Neuron (in vitro differentiated cells): ENCODE measurements around the gene DCAF8.

ENCODE experiments used
- H2AFZ ChIP-seq: one replicate; pipeline ENCODE4 v1.6.1; 2013; ENCODE audit warnings: low read depth, mild to moderate bottlenecking, inconsistent platforms, low read length, moderate library complexity
- H3K27me3 ChIP-seq: one replicate; pipeline ENCODE4 v1.6.1; 2013; ENCODE audit warnings: low read length; ENCODE audit not compliant: insufficient read depth
- H3K36me3 ChIP-seq: one replicate; pipeline ENCODE4 v1.6.1; 2013; ENCODE audit warnings: low read length; ENCODE audit not compliant: insufficient read depth
- H3K4me1 ChIP-seq: one replicate; pipeline ENCODE4 v1.6.1; 2013; ENCODE audit warnings: low read length; ENCODE audit not compliant: insufficient read depth
- H3K4me3 ChIP-seq: 2 replicates; pipeline ENCODE4 v1.5.1; 2013; ENCODE audit warnings: mild to moderate bottlenecking, low read length, moderate library complexity
- H3K9me3 ChIP-seq: one replicate; pipeline ENCODE4 v1.6.1; 2013; ENCODE audit warnings: low read length

DCAF8 gene

DNA sequence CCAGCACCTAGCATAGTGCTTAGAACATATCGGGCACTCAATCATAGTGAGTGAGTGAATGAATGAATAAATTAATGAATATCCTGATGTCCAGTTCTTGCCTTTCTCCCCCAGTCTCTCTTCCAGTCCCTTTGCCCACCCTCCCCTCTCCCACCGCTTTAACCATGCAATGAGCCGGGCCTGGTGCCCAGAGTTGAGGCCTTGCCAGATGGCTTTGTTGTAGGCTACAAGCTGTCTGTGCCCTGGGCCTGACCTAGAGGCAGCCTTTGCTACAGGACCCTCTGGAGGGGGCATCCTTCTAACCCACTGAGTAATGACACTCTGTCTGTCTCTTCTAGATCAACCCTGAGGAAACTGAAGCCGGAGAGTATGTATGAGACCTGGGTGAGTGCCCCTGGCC is 65.1 kb downstream of the DCAF8 start:
- no peak overlapping the region for H3K4me3 ChIP-seq
- no peak overlapping the region for H2AFZ ChIP-seq
- H3K9me3 ChIP-seq, result no peaks in the 10 kb centered on the region
- no peaks in the 10 kb centered on the region for H3K27me3 ChIP-seq
- no peaks in the 10 kb centered on the region for H3K36me3 ChIP-seq
- peaks cover 7% of the 10 kb centered on the region for H3K4me1 ChIP-seq

DNA sequence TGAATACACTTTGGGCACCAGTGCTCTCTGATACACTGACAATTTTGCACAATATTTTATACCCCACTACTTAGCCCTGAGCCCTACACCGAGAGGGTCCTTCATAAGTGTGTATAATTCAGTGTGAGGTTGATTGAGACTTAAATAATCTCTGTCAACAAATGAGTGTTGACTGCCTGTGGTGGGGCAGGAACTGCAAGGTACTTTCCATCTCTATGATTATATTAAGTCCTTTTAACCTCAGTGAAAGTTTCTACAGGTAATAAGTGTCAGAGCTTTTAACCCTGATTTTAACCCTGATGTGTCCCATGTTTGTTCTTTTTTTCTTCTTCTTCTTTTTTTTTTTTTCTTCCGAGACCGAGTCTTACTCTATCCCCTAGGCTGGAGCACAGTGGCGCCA is 66.2 kb downstream of the DCAF8 start:
- H3K4me1 ChIP-seq, result peaks cover 7% of the 10 kb centered on the region
- no peak overlapping the region for H2AFZ ChIP-seq
- no peaks in the 10 kb centered on the region for H3K27me3 ChIP-seq
- H3K4me3 ChIP-seq, result no peak overlapping the region
- H3K36me3 ChIP-seq, result no peaks in the 10 kb centered on the region
- H3K9me3 ChIP-seq, result no peaks in the 10 kb centered on the region

DNA sequence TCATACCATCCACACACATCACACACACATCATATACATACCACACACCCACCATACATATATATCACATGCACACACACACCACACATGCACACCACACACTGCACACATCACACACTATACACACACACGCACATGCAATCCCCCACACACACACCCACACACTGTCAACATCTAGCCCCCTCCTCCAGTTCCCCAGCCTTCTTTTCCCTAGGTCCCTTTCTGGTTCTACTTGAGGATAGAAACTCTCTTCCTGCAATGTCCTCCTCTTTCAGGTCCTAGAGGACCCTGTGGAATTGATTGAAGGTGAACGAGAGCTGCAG is 67.7 kb downstream of the DCAF8 start:
- Histone ChIP-seq H3K4me1 (peaks cover 7% of the 10 kb centered on the region), H3K4me3 (no peak overlapping the region), H3K36me3 (no peaks in the 10 kb centered on the region), H2AFZ (no peak overlapping the region), H3K9me3 (no peaks in the 10 kb centered on the region), H3K27me3 (no peaks in the 10 kb centered on the region)

- Histone ChIP-seq H3K4me3 (no peak overlapping the region), H2AFZ (no peak overlapping the region), H3K36me3 (no peaks in the 10 kb centered on the region)
Measured at GRCh38 chr1:160193832-160194736, 68.3 kb downstream of the DCAF8 start.

GRCh38 chr1:160193091-160193819 is 69.1 kb downstream of the DCAF8 start:
- no peak overlapping the region for H2AFZ ChIP-seq
- peaks cover 8% of the 10 kb centered on the region for H3K4me1 ChIP-seq
- H3K36me3 ChIP-seq, result no peaks in the 10 kb centered on the region
- no peak overlapping the region for H3K4me3 ChIP-seq
- no peaks in the 10 kb centered on the region for H3K27me3 ChIP-seq
- H3K9me3 ChIP-seq, result no peaks in the 10 kb centered on the region

More at GRCh38 chr1:160193832-160194736, 68.3 kb downstream of the DCAF8 start:
- Histone ChIP-seq H3K4me1 (peaks cover 8% of the 10 kb centered on the region), H3K27me3 (no peaks in the 10 kb centered on the region), H3K9me3 (no peaks in the 10 kb centered on the region)

- Histone ChIP-seq H3K4me3 (no peak overlapping the region), H3K36me3 (no peaks in the 10 kb centered on the region)
Measured at GRCh38 chr1:160192234-160192633, 70.1 kb downstream of the DCAF8 start.

GRCh38 chr1:160191756-160192155 is 70.6 kb downstream of the DCAF8 start:
- H2AFZ ChIP-seq, result no peak overlapping the region
- no peaks in the 10 kb centered on the region for H3K36me3 ChIP-seq
- H3K4me1 ChIP-seq, result peaks cover 8% of the 10 kb centered on the region
- no peaks in the 10 kb centered on the region for H3K9me3 ChIP-seq
- H3K27me3 ChIP-seq, result no peaks in the 10 kb centered on the region
- no peak overlapping the region for H3K4me3 ChIP-seq

More at GRCh38 chr1:160192234-160192633, 70.1 kb downstream of the DCAF8 start:
- Histone ChIP-seq H2AFZ (no peak overlapping the region), H3K4me1 (peaks cover 8% of the 10 kb centered on the region), H3K27me3 (no peaks in the 10 kb centered on the region), H3K9me3 (no peaks in the 10 kb centered on the region)

DNA sequence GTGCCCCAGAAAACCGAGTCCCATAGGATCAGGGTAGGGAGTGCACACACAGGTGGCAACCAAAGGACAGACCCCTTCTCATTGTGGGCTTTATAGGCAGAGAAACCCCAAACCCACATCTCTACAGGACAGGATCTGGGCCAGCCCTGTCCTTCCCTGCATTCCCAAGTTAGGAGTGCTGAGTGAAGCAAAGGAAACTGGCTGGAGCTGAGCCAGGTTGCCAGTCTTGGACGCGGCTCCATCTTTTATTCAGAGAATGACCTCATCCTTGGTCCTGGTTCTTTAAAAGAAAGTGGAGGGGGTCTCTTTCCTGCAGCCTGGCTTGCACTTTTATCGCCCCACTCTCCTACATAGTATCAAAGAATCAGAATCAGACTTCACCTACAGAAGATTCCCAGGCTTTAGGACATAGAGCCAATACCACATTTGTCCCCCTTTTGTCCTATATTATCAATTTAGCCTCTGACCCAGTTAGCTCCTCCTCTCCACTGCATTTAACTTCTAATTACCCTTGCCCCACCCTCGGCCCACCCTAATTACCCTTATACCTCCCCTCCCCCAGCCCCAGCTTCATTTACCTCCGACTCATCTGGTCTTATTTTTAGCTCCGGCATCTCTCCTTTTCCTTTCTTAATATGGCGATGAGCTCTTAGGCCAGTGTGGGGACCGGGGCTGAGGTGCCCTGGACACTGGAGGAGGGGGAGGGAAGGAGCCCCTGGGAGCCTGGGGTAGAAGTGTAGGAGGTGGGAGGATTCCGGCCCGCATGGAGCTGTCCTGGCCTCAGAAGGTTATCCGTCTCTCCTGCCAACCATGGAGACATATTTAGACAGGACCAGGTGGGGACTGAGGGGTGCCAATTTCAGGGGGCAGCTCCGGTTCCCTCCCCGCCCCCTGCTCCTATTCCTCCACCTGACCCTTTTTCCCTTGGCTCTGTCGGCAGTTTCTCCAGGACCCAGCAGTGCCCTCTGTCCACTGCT is 72.4 kb downstream of the DCAF8 start, which contains the start of gene CASQ1:
CASQ1 (plus strand) TSS at position 927 of the 977 bp plus-strand sequence. CDS start 177 bp downstream, outside the sequence.
- Histone ChIP-seq H3K9me3 (no peaks in the 10 kb centered on the region), H3K36me3 (no peaks in the 10 kb centered on the region), H3K4me3 (no peak within 1 kb of the TSS), H3K27me3 (no peaks in the 10 kb centered on the region), H3K4me1 (peaks cover 8% of the 10 kb centered on the region), H2AFZ (no peak within 1 kb of the TSS)

DNA sequence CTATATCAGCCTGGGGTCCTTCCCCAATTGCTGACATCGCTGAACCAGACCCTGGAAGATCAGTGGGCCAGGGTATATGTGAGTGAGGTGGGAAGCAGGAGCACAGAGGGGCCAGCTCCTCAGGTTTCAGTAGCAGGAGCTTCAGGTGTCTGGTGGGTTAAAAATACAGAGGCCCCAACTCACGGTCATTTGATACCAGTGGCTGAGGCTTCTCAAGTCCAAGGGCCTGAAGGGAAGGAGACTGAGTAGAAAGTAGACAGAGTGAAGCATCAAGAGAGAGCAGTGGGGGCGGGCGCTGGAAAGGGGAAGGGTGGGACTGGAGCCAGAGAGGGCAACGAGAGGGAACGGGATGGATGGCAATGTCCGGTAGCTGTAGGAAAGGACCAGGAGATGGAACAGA is 74.0 kb downstream of the DCAF8 start:
- Histone ChIP-seq H3K4me1 (peaks cover 7% of the 10 kb centered on the region), H2AFZ (no peak overlapping the region), H3K27me3 (no peaks in the 10 kb centered on the region), H3K4me3 (no peak overlapping the region), H3K36me3 (no peaks in the 10 kb centered on the region), H3K9me3 (no peaks in the 10 kb centered on the region)

DNA sequence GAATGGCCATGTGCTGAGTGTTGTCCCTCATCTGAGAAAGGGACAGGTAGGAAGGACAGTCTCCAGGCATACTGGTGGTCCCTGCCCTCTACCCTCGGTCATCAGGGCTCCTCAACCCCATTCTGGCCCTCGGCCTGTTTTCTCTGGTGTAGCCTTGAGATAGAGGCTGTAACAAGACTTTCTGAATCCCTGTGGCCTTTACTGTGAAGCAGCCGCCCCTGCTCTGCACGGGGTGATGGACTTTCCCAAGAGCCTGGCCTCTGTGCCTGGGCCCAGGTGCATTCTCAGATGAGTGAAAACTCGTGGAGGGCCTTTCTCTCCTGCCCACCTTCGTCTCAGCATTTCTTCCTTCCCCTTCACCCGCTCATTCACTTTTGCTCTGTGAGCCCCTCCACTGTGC is 74.9 kb downstream of the DCAF8 start:
- Histone ChIP-seq H3K9me3 (no peaks in the 10 kb centered on the region), H3K4me3 (no peak overlapping the region), H3K27me3 (no peaks in the 10 kb centered on the region), H3K4me1 (peaks cover 2% of the 10 kb centered on the region), H3K36me3 (no peaks in the 10 kb centered on the region), H2AFZ (no peak overlapping the region)

DNA sequence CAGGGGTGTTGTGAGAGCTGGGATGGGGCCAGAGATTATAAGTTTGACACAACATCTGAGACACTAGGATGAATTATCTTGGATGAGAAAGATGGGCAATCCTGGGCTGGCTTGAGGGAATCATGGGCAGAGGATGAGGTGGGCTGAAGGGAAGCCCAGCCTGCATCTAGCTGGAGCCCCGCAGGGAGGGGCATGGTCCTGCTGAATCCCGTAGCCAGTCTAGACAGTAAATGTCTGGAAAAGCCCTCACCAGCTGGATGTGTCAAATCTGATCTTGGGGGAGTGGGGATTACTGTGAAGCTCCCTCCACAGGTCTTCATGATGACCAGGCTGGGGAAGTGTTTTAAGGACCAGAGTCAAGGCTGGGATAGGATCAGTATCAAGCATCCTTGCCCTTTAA is 75.6 kb downstream of the DCAF8 start:
- H3K9me3 ChIP-seq, result no peaks in the 10 kb centered on the region
- H2AFZ ChIP-seq, result no peak overlapping the region
- H3K27me3 ChIP-seq, result no peaks in the 10 kb centered on the region
- H3K36me3 ChIP-seq, result no peaks in the 10 kb centered on the region
- peaks cover 2% of the 10 kb centered on the region for H3K4me1 ChIP-seq
- no peak overlapping the region for H3K4me3 ChIP-seq

DNA sequence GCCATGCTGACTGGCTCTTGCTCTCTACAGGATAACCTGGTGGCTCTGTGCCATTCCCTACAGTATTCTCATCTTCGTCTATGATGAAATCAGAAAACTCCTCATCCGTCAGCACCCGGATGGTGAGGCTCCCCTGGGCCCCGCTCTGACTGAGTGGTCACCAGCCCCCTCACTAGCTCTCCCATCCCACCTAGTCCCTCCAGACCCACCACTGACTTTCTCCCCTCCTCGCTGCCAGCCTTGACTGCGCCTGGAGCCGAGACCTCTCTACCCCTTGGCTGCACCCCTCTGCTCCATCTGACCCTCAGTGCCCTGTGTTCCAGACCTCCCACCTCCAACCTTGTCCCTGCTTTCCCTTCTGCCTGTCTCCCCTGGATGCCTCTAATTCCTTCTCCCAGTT is 76.1 kb downstream of the DCAF8 start:
- Histone ChIP-seq H3K4me3 (no peak overlapping the region), H3K4me1 (peaks cover 2% of the 10 kb centered on the region), H2AFZ (no peak overlapping the region), H3K9me3 (no peaks in the 10 kb centered on the region), H3K27me3 (no peaks in the 10 kb centered on the region), H3K36me3 (no peaks in the 10 kb centered on the region)
